C4-2B (cell line): ENCODE measurements around the gene S100A10.

Source experiments
- CTCF ChIP-seq: fragments of 450-650 bp; conservative IDR thresholded peaks from 2 replicates; pipeline ENCODE4 v1.5.1; 2017; ENCODE audit warnings: mild to moderate bottlenecking
- ZFX ChIP-seq: fragments of 450-650 bp; IDR thresholded peaks from 2 replicates; pipeline ENCODE4 v1.6.1; 2017

DNA sequence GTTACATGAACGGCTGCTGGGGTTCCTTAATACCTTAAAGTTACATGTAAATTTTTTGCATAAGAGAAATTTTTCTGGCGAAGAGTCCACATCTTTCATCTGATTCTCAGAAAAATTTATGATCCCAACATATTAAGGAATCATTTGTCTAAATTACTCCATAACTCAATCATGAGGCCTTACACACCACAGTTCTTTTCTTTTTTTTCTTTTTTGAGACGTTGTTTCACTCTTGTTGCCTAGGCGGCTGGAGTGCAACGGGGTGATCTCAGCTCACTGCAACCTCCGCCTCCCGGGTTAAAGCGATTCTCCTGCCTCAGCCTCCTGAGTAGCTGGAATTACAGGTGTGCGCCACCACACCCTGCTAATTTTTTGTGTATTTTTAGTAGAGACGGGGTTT, 45.2 kb upstream of the S100A10 start:
- TF ChIP-seq CTCF (no peak), ZFX (no peak)
